K562 (cell line): ENCODE data around the gene AGO3. TPM values are rescaled to one million over a fixed set of nuclear protein-coding genes. Genes with fewer than 3 reads are reported as not detected.

Experiments
- BMI1 ChIP-seq: fragments of 150-350 bp; IDR thresholded peaks from 2 replicates; pipeline ENCODE4 v1.6.1; 2014; ENCODE audit warnings: low read length
- CREB3L1 ChIP-seq: fragments of 450-650 bp; IDR thresholded peaks from 2 replicates; pipeline ENCODE4 v1.6.1; 2014; ENCODE audit warnings: low read depth, mild to moderate bottlenecking, moderate library complexity, borderline replicate concordance
- ESRRA ChIP-seq: fragments of 450-650 bp; IDR thresholded peaks from 2 replicates; pipeline ENCODE4 v1.6.1; 2014; ENCODE audit warnings: low read depth, mild to moderate bottlenecking, moderate library complexity, borderline replicate concordance
- ETS1 ChIP-seq: conservative IDR thresholded peaks from 2 replicates; pipeline ENCODE4 v1.6.1; 2011; ENCODE audit warnings: low read depth, mild to moderate bottlenecking, low read length; ENCODE audit not compliant: control insufficient read depth
- ID3 ChIP-seq, 2 experiments: fragments of 250-450 bp in 1 of 2; fragments of 450-650 bp in 1 of 2; sonication (Bioruptor Pico) in 1 of 2; IDR thresholded peaks; 2 replicates each; pipeline versions ENCODE4 v1.6.1 to v1.8.0; 2016 to 2021; ENCODE audit warnings: mild to moderate bottlenecking in 2 of 2, moderate library complexity in 2 of 2, missing compliant biosample characterization in 1 of 2, missing genetic modification characterization in 1 of 2
- ILF3 ChIP-seq: fragments of 450-650 bp; IDR thresholded peaks from 2 replicates; pipeline ENCODE4 v1.6.1; 2018; ENCODE audit warnings: antibody characterized with exemption, mild to moderate bottlenecking, moderate library complexity, borderline replicate concordance
- KLF10 ChIP-seq: fragments of 250-450 bp; sonication (Bioruptor Pico); IDR thresholded peaks from 2 replicates; pipeline ENCODE4 v1.6.1; 2021; ENCODE audit warnings: matching md5 sums
- KLF16 ChIP-seq: IDR thresholded peaks from 2 replicates; pipeline ENCODE4 v1.6.1; 2016; ENCODE audit warnings: antibody characterized with exemption
- L3MBTL2 ChIP-seq: fragments of 450-650 bp; IDR thresholded peaks from 2 replicates; pipeline ENCODE4 v1.6.1; 2016; ENCODE audit warnings: mild to moderate bottlenecking, moderate library complexity
- MAFG ChIP-seq: fragments of 450-650 bp; conservative IDR thresholded peaks from 2 replicates; pipeline ENCODE4 v1.6.1; 2016; ENCODE audit warnings: missing genetic modification characterization, missing compliant biosample characterization
- MAZ ChIP-seq, 2 experiments: fragments of 450-650 bp in 1 of 2; sonication (generic) in 1 of 2; formaldehyde crosslinking; IDR thresholded peaks in 1 of 2; conservative IDR thresholded peaks in 1 of 2; 2 replicates each; pipeline versions ENCODE4 v1.4.0 to v1.5.0; 2020; ENCODE audit warnings: mild to moderate bottlenecking in 1 of 2, missing genetic modification reagents in 1 of 2
- MYC ChIP-seq, 2 experiments: fragments of 250-450 bp in 1 of 2; sonication (Bioruptor Pico) in 1 of 2; IDR thresholded peaks; 2 replicates each; pipeline versions ENCODE4 v1.5.1 to v1.6.1; 2012 to 2021; ENCODE audit warnings: low read depth in 2 of 2, borderline replicate concordance in 1 of 2, improper control_type of control experiment in 1 of 2, low read length in 1 of 2, mild to moderate bottlenecking in 1 of 2, moderate library complexity in 1 of 2
- RAD21 ChIP-seq, 2 experiments: fragments of 250-450 bp in 1 of 2; fragments of 450-650 bp in 1 of 2; sonication (Bioruptor Pico) in 1 of 2; formaldehyde crosslinking in 1 of 2; IDR thresholded peaks in 1 of 2; conservative IDR thresholded peaks in 1 of 2; 2 replicates each; pipeline versions ENCODE4 v1.4.0 to v1.8.0; 2020 to 2022; ENCODE audit warnings: mild to moderate bottlenecking in 2 of 2, moderate library complexity in 1 of 2
- SMARCE1 ChIP-seq: fragments of 450-650 bp; IDR thresholded peaks from 2 replicates; pipeline ENCODE4 v1.7.1; 2016; ENCODE audit warnings: mild to moderate bottlenecking
- SUPT5H ChIP-seq: fragments of 450-650 bp; IDR thresholded peaks from 2 replicates; pipeline ENCODE4 v1.6.1; 2016
- TGIF2 ChIP-seq: sonication (generic); formaldehyde crosslinking; IDR thresholded peaks from 2 replicates; pipeline ENCODE4 v1.8.1; 2022; ENCODE audit warnings: mild to moderate bottlenecking, missing genetic modification reagents, moderate library complexity
- TRIM24 ChIP-seq, 2 experiments: fragments of 450-650 bp; IDR thresholded peaks; 2 replicates each; pipeline ENCODE4 v1.6.1; 2016
- ZNF121 ChIP-seq: sonication (generic); formaldehyde crosslinking; conservative IDR thresholded peaks from 2 replicates; pipeline ENCODE4 v1.8.0; 2022; ENCODE audit warnings: missing genetic modification reagents
- ZNF24 ChIP-seq: fragments of 450-650 bp; IDR thresholded peaks from 2 replicates; pipeline ENCODE4 v1.6.1; 2016
- ZNF436 ChIP-seq: fragments of 250-450, 450-650 bp; sonication (Bioruptor Pico); formaldehyde crosslinking; IDR thresholded peaks from 2 replicates; pipeline ENCODE4 v1.7.0; 2020; ENCODE audit warnings: mild to moderate bottlenecking
- ZNF551 ChIP-seq: fragments of 250-450 bp; sonication (Bioruptor Pico); IDR thresholded peaks from 2 replicates; pipeline ENCODE4 v1.5.0; 2021; ENCODE audit warnings: mild to moderate bottlenecking, moderate library complexity
- ZNF561 ChIP-seq: fragments of 450-650 bp; formaldehyde crosslinking; conservative IDR thresholded peaks from 2 replicates; pipeline ENCODE4 v1.4.0; 2020; ENCODE audit warnings: mild to moderate bottlenecking, moderate library complexity
- polyA plus RNA-seq, 8 experiments: library from polyadenylated mRNA; depleted of rRNA in 4 of 8; stranded (reverse) in 5 of 8; unstranded in 3 of 8; fragments of >200 nt; fragmentation: Nextera tagmentation in 2 of 8; fragmentation: Illumina TruSeq in 1 of 8; extraction: Ambion mirVana in 2 of 8; extraction: Trizol in 1 of 8; gene quantifications; 2 replicates each; pipeline versions ENCODE4 v1.2.1 to v1.2.3, GENCODE V29; 2011 to 2014; ENCODE audit warnings: inconsistent platforms in 1 of 8, missing spikeins in 1 of 8
- total RNA-seq, 7 experiments: library from RNA; depleted of rRNA in 6 of 7; stranded (reverse); fragments of >200 nt in 6 of 7; fragmentation: Illumina TruSeq in 2 of 7; extraction: Trizol in 2 of 7; gene quantifications; 2 replicates each; pipeline versions ENCODE4 v1.2.1 to v1.2.3, GENCODE V29; 2011 to 2021; ENCODE audit warnings: low replicate concordance in 1 of 7

AGO3 gene
- total and polyA plus RNA-seq, 9 of the 15 experiments (the other 6 are each of a cell fraction or from before 2014, with no cell fraction given): 4.5 to 41.5 (median 22.7) TPM

GRCh38 chr1:35882945-35883634 is 47.8 kb upstream of the AGO3 start, which contains the start of gene AGO1 (continued):
- TF ChIP-seq CREB3L1 (0 out of 2 replicates have a peak, but pooled peaks have one; percentile 22), BMI1 (no peak), ZNF551 (CRISPR knock-in tag) (no peak), ZNF121 (CRISPR knock-in tag) (no peak), ZNF561 (CRISPR knock-in tag) (no peak), ILF3 (no peak), RAD21 (CRISPR knock-in tag; conservative IDR thresholded peaks at IDR 0.05 in 1 of 2, IDR thresholded peaks at IDR 0.05 in 1 of 2) (peak; percentile 56 to 73), KLF10 (CRISPR knock-in tag) (no peak), SUPT5H (peak; percentile 31; the same call in 1 of the 2 replicates), MYC (IDR thresholded peaks at IDR 0.05; ENCODE audit: low read depth, low read length) (peak; percentile 63; the same call in 1 of the 2 replicates), MYC (CRISPR knock-in tag; IDR thresholded peaks at IDR 0.05; ENCODE audit: borderline replicate concordance, low read depth) (no peak), ID3 (CRISPR knock-in tag; IDR thresholded peaks at IDR 0.05) (no peak), ID3 (tag; IDR thresholded peaks at IDR 0.05) (no peak), TRIM24 (IDR thresholded peaks at IDR 0.05) (no peak), TGIF2 (CRISPR knock-in tag) (no peak), L3MBTL2 (peak; percentile 19; the same call in 1 of the 2 replicates), ETS1 (no peak; the same call in 1 of the 2 replicates), ZNF436 (CRISPR knock-in tag) (no peak), ESRRA (no peak; the same call in 1 of the 2 replicates), MAFG (tag) (no peak), KLF16 (peak; percentile 68; the same call in 1 of the 2 replicates), ZNF24 (no peak), MAZ (CRISPR knock-in tag; conservative IDR thresholded peaks at IDR 0.05 in 1 of 2, IDR thresholded peaks at IDR 0.05 in 1 of 2) (peak; percentile 96 to 99), SMARCE1 (no peak)
